ENCODE measurements around the gene CADPS. TPM values are rescaled to one million over a fixed set of nuclear protein-coding genes. Genes with fewer than 3 reads are reported as not detected.

CADPS gene
- total RNA-seq, 4 donors from 2014 or later: 1.0 to 8.1 (median 2.0) TPM

DNA sequence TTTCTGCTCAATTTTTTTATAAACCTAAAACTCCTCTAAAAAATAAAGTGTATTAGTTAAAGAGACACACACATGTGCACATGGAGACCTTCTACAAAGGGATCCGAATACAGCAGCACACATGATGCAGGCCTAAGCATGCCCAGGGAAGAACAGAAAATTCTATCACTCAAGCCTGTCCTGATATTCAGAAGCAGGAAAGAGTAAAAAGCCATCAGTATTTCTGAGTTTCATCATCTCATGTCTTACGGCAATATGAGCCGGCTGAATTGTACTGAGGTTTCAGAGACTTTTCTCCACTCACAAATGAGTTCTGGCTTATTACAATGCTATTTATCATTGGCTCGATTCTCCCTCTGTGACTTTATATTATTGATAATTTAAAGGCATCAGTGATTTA, 97.5 kb downstream of the CADPS start:
- peak; percentile 8 for DNase-seq (ENCODE audit: extremely low spot score)
- intact Hi-C loops (cut with DNase I): no loop called here
- TF ChIP-seq POLR2A (IDR thresholded peaks at IDR 0.05; ENCODE audit: low read depth) (no peak), POLR2AphosphoS5 (IDR thresholded peaks at IDR 0.05) (no peak), EP300 (IDR thresholded peaks at IDR 0.05) (no peak)
- TF ChIP-seq, protein P1, sequence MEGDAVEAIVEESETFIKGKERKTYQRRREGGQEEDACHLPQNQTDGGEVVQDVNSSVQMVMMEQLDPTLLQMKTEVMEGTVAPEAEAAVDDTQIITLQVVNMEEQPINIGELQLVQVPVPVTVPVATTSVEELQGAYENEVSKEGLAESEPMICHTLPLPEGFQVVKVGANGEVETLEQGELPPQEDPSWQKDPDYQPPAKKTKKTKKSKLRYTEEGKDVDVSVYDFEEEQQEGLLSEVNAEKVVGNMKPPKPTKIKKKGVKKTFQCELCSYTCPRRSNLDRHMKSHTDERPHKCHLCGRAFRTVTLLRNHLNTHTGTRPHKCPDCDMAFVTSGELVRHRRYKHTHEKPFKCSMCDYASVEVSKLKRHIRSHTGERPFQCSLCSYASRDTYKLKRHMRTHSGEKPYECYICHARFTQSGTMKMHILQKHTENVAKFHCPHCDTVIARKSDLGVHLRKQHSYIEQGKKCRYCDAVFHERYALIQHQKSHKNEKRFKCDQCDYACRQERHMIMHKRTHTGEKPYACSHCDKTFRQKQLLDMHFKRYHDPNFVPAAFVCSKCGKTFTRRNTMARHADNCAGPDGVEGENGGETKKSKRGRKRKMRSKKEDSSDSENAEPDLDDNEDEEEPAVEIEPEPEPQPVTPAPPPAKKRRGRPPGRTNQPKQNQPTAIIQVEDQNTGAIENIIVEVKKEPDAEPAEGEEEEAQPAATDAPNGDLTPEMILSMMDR (IDR thresholded peaks at IDR 0.05): no peak
- no peaks in the 10 kb centered on the region for H3K9me3 ChIP-seq
- no peak overlapping the region for H3K4me3 ChIP-seq
- H3K27me3 ChIP-seq: no peaks in the 10 kb centered on the region
- H3K36me3 ChIP-seq: no peaks in the 10 kb centered on the region
- H3K27ac ChIP-seq (replicated peaks in 1 of 4): no peak overlapping the region
- 81% methylated on average over 4 of the region's 4 CpGs for WGBS
- H3K4me1 ChIP-seq: no peaks in the 10 kb centered on the region

DNA sequence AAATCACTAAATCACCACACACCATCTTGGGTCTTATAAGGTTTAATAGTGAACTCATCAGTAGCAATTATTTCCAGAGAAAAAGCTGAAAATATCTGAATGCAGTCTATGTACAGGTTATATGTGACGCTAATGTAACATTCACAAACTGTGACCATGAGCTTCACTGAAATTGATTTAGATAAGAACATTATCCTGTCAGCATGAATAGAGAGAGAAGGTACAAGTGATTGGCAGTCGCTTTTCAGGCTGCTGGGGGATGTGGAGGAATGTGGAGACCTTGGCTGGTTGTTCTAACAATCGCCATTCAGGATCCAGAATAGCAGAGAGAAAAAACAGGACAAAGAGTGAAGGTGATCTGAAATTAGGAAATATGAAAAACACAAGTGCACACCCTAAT, 98.1 kb downstream of the CADPS start:
- no peaks in the 10 kb centered on the region for H3K4me1 ChIP-seq
- intact Hi-C loops (cut with DNase I): no loop called here
- 87% methylated on average over 3 of the region's 3 CpGs for WGBS
- no peaks in the 10 kb centered on the region for H3K9me3 ChIP-seq
- H3K4me3 ChIP-seq: no peak overlapping the region
- H3K27ac ChIP-seq (replicated peaks in 1 of 4): no peak overlapping the region
- H3K27me3 ChIP-seq: no peaks in the 10 kb centered on the region
- DNase-seq (ENCODE audit: extremely low spot score): peak; percentile 37
- no peaks in the 10 kb centered on the region for H3K36me3 ChIP-seq
- TF ChIP-seq POLR2A (IDR thresholded peaks at IDR 0.05; ENCODE audit: low read depth) (no peak), EP300 (IDR thresholded peaks at IDR 0.05) (no peak), POLR2AphosphoS5 (IDR thresholded peaks at IDR 0.05) (no peak)
- TF ChIP-seq, protein P1 (IDR thresholded peaks at IDR 0.05): no peak

DNA sequence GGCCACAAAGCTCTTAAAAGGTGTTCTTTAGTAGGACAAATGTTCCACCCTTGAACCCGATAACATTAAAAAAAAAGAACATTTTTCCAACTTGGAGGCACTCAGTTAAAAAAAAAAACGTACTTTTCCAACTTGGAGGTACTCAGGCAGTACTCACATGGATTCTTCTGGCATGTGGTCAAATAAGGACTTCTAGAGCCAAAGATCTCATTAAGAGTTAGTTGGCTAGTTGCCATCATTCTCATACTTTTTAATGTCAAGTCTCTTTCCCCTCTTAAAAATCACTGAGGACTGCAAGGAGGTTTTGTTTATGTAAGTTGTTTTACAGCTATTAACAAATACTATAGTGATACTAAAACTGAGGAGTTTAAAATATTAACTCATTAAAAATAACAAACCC, 101.0 kb downstream of the CADPS start:
- no peaks in the 10 kb centered on the region for H3K36me3 ChIP-seq
- no peaks in the 10 kb centered on the region for H3K9me3 ChIP-seq
- no peaks in the 10 kb centered on the region for H3K27me3 ChIP-seq
- no peaks in the 10 kb centered on the region for H3K4me1 ChIP-seq
- intact Hi-C loops (cut with DNase I): no loop called here
- TF ChIP-seq, protein P1 (IDR thresholded peaks at IDR 0.05): no peak
- TF ChIP-seq EP300 (IDR thresholded peaks at IDR 0.05): no peak
- TF ChIP-seq POLR2AphosphoS5 (IDR thresholded peaks at IDR 0.05): no peak
- TF ChIP-seq POLR2A (IDR thresholded peaks at IDR 0.05; ENCODE audit: low read depth): no peak
- 37% methylated on average over 2 of the region's 2 CpGs for WGBS
- no peak overlapping the region for H3K27ac ChIP-seq (replicated peaks in 1 of 4)
- no peak for DNase-seq (ENCODE audit: extremely low spot score)
- no peak overlapping the region for H3K4me3 ChIP-seq

DNA sequence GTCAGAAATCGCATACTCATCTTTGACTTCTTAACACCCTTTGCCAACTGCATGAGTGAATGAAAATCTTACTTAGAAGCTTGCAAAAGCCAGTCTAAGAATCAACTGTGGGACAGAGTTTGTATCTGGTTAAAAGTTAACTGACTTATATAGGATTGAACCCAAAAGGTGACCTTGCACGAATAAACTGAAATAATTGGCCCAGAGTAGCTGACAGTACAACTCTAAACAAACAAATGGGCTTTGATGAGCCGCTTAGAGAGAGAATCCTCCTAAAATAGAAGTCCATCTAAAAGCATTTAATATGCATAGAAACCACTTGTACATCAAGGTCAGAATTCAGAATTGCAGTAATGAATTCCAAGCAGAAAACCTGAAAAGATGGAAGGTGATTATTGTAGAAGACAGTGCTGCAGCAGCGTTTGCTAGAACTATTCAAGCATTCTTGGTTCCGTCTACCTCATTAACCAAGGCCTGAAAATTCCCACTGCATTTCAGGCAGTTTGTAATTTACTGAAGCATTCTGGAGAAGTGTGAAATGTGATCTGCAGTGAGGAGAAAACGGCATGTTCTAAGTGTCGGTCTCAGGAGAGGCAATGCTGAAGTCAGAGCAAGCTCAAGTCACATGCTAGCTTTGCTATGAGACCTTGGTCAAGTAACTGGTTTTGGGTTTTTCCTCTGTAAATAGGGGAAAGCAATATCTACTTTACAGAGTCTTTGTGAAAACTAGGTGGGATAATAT, 103.7 kb downstream of the CADPS start:
- DNase-seq (ENCODE audit: extremely low spot score): no peak
- Histone ChIP-seq H3K4me3 (no peak overlapping the region), H3K36me3 (no peaks in the 10 kb centered on the region), H3K27ac (replicated peaks in 1 of 4) (no peak overlapping the region), H3K27me3 (no peaks in the 10 kb centered on the region), H3K4me1 (no peaks in the 10 kb centered on the region), H3K9me3 (no peaks in the 10 kb centered on the region)
- WGBS: 73% methylated on average over 7 of the region's 7 CpGs
- intact Hi-C loops (cut with DNase I): no loop called here
- TF ChIP-seq POLR2A (IDR thresholded peaks at IDR 0.05; ENCODE audit: low read depth) (no peak), POLR2AphosphoS5 (IDR thresholded peaks at IDR 0.05) (no peak), EP300 (IDR thresholded peaks at IDR 0.05) (no peak)
- TF ChIP-seq, protein P1 (IDR thresholded peaks at IDR 0.05): no peak

DNA sequence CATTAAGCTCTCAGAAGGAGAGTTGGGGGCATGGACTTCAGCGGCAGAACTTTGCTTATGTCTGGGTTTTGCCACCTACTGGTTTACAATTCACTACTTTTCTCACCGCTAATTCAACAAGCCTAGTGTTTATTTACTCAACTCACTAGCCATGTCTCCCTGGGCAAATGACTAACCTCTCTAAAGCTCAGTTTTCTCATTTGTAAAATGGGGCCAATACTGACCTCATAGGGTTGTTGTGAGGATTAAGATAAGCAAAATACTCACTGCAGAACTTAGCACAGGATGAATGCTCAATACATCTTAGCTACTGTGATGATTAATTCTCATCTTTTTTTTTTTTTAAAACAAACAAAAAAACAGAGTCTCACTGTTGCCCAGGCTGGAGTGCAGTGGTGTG, 106.3 kb downstream of the CADPS start:
- Histone ChIP-seq H3K27ac (replicated peaks in 1 of 4) (no peak overlapping the region), H3K4me3 (no peak overlapping the region), H3K27me3 (no peaks in the 10 kb centered on the region), H3K4me1 (no peaks in the 10 kb centered on the region), H3K9me3 (no peaks in the 10 kb centered on the region), H3K36me3 (no peaks in the 10 kb centered on the region)
- DNase-seq (ENCODE audit: extremely low spot score): no peak
- intact Hi-C loops (cut with DNase I): no loop called here
- 37% methylated on average over 2 of the region's 2 CpGs for WGBS
- TF ChIP-seq EP300 (IDR thresholded peaks at IDR 0.05): no peak
- TF ChIP-seq POLR2A (IDR thresholded peaks at IDR 0.05; ENCODE audit: low read depth): no peak
- TF ChIP-seq POLR2AphosphoS5 (IDR thresholded peaks at IDR 0.05): no peak
- TF ChIP-seq, protein P1 (IDR thresholded peaks at IDR 0.05): no peak
